Calu3 (cell line): ENCODE data around the gene METTL24. TPM values are rescaled to one million over a fixed set of nuclear protein-coding genes. Genes with fewer than 3 reads are reported as not detected.

Experiments
- BruUV-seq: library from RNA; stranded (reverse); fragments of 400-500 nt; replicated peaks from 2 replicates; lab custom pipeline; 2021; lab: Mats Ljungman, UMichigan
- CTCF ChIA-PET: fragments of 300-600 bp; sonication (Branson Sonifier 250); formaldehyde crosslinking; loops from one replicate; lab custom pipeline; 2022; ENCODE audit warnings: antibody characterized with exemption; lab: Charles Lee
- DNase-seq: peaks from one replicate; pipeline ENCODE4 v3.0.0; 2022
- H3K27ac Mint-ChIP-seq: one replicate; pipeline ENCODE4 v1.8.0; 2022; ENCODE audit warnings: mixed read lengths; ENCODE audit not compliant: unreplicated experiment
- H3K27me3 Mint-ChIP-seq: one replicate; pipeline ENCODE4 v1.8.0; 2022; ENCODE audit warnings: mixed read lengths; ENCODE audit not compliant: unreplicated experiment
- H3K36me3 Mint-ChIP-seq: one replicate; pipeline ENCODE4 v1.8.0; 2022; ENCODE audit warnings: mild to moderate bottlenecking, moderate library complexity, mixed read lengths; ENCODE audit not compliant: insufficient read depth, unreplicated experiment
- H3K4me1 Mint-ChIP-seq: one replicate; pipeline ENCODE4 v1.8.0; 2022; ENCODE audit warnings: mild to moderate bottlenecking, low read depth, mixed read lengths; ENCODE audit not compliant: unreplicated experiment
- H3K4me3 Mint-ChIP-seq: one replicate; pipeline ENCODE4 v1.8.0; 2022; ENCODE audit warnings: mild to moderate bottlenecking, low read depth, moderate library complexity, mixed read lengths; ENCODE audit not compliant: unreplicated experiment
- H3K9me3 Mint-ChIP-seq: one replicate; pipeline ENCODE4 v1.8.0; 2022; ENCODE audit warnings: low read depth, mixed read lengths; ENCODE audit not compliant: unreplicated experiment
- intact Hi-C: fragments of 100-400 bp; cut with micrococcal nuclease; formaldehyde crosslinking; loops from one replicate; pipeline ENCODE4 v1.10.0; 2022; ENCODE audit not compliant: unreplicated experiment
- total RNA-seq: library from RNA; stranded (reverse); gene quantifications from 2 replicates; pipeline ENCODE4 v1.2.3, GENCODE V29; 2022
- TF ChIP-seq, protein P1 (sequence below): fragments of 200-600 bp; IDR thresholded peaks from one replicate; pipeline ENCODE4 v1.8.0; 2022; ENCODE audit warnings: antibody characterized with exemption; ENCODE audit not compliant: unreplicated experiment

Gene METTL24
- total RNA-seq, 1 experiment from 2014 or later = not detected

DNA sequence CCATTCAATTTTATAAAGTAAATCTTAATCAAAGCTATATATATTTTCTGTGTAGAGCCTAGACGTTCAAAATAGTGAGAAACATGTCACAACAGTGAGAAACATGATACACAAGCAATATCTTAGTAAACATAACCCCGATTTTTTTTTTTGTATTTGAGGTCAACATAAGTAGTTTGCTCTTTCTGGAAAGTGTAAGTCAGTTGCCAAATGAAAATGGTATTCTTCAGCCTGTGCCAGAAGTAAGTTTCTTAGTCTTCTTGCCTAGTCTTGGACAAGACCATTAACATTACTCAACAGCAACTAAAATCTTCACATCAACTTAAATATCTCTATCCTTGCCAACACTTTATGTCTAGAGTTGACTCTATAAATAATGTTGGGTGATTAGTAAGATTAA lies 59.7 kb downstream of the METTL24 start:
- intact Hi-C loops = no loop called here
- TF ChIP-seq, protein P1, sequence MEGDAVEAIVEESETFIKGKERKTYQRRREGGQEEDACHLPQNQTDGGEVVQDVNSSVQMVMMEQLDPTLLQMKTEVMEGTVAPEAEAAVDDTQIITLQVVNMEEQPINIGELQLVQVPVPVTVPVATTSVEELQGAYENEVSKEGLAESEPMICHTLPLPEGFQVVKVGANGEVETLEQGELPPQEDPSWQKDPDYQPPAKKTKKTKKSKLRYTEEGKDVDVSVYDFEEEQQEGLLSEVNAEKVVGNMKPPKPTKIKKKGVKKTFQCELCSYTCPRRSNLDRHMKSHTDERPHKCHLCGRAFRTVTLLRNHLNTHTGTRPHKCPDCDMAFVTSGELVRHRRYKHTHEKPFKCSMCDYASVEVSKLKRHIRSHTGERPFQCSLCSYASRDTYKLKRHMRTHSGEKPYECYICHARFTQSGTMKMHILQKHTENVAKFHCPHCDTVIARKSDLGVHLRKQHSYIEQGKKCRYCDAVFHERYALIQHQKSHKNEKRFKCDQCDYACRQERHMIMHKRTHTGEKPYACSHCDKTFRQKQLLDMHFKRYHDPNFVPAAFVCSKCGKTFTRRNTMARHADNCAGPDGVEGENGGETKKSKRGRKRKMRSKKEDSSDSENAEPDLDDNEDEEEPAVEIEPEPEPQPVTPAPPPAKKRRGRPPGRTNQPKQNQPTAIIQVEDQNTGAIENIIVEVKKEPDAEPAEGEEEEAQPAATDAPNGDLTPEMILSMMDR = no peak
- DNase-seq = no peak
- H3K27me3 Mint-ChIP-seq = peaks cover 36% of the 10 kb centered on the region
- no peak overlapping the region for H3K27ac Mint-ChIP-seq
- no peaks in the 10 kb centered on the region for H3K36me3 Mint-ChIP-seq
- H3K9me3 Mint-ChIP-seq = no peaks in the 10 kb centered on the region
- H3K4me1 Mint-ChIP-seq = no peaks in the 10 kb centered on the region
- no TSS peak for BruUV-seq
- no peak overlapping the region for H3K4me3 Mint-ChIP-seq
- CTCF ChIA-PET = no interaction called here

DNA sequence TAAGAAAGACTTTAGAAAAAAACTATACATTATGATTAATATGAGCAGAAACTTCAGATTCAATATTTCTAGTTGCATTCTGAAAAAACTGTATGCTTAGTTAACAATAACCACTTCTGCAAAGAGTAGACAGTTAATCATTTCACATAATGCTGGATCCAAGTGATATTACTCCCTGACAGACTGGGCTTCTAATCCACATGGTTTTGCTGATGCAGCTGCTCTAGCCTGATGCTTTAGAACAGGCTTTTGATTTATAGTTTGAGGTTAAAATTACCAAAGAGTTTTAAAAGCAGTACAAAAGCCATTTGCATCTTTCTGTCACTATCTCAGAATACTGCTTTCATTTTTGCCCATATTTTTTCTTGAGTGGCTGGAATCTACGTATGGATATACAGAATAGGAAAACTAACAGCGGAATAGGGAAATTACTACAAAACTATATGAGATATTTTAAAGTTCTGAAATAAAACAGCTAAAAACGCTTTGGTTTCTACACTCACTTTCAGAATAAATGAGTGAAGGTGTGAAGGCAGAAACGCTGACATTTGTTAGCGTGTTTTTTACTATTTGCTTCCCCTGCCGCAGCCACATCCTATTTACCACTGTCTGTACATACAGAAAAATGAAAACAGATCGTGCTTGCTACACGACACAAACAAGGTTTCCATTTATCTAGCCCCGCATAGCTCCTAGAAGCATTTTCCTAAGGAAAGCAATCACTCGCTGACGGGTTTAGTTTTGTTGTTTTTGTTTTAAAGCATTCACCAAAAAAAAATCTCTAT lies 61.7 kb downstream of the METTL24 start:
- TF ChIP-seq, protein P1 = no peak
- no peaks in the 10 kb centered on the region for H3K36me3 Mint-ChIP-seq
- intact Hi-C loops = no loop called here
- H3K9me3 Mint-ChIP-seq = no peaks in the 10 kb centered on the region
- H3K4me3 Mint-ChIP-seq = no peak overlapping the region
- no peaks in the 10 kb centered on the region for H3K4me1 Mint-ChIP-seq
- no peak for DNase-seq
- peaks cover 28% of the 10 kb centered on the region for H3K27me3 Mint-ChIP-seq
- no peak overlapping the region for H3K27ac Mint-ChIP-seq
- CTCF ChIA-PET = no interaction called here
- BruUV-seq = no TSS peak

DNA sequence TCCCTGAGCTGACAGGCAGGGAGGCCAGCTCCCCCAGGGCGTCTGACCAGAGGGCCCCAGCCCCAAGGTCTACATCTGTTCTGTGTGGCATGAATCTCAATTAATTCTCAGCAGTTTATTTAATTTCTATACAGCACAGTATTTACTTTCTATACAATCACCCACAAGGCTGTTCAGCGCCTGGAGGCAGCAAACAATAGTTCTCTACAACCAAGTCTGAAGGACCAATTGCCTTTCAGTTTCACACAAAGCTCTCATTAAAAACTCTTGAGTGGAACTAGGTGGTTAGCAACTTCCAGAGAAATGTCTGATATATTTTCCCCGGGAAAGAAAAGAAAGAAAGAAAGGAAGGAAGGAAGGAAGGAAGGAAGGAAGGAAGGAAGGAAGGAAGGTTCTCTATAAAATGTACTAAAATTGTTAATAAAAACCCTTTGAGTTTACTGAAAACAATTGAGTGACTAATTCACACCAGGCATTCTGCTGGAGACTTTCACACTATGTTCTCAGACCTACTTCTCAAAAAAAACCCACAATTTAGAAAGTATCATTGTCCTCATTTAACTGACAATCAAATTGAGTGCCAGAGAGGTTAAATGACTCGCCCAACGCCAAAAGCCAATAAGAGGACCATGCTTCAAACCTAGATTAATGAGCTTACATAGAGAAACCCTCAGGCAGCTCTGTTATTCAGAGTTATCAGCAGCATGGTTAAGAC lies 62.5 kb downstream of the METTL24 start:
- no peaks in the 10 kb centered on the region for H3K36me3 Mint-ChIP-seq
- H3K9me3 Mint-ChIP-seq = no peaks in the 10 kb centered on the region
- no peak for DNase-seq
- H3K27me3 Mint-ChIP-seq = peaks cover 28% of the 10 kb centered on the region
- intact Hi-C loops = no loop called here
- no peaks in the 10 kb centered on the region for H3K4me1 Mint-ChIP-seq
- H3K4me3 Mint-ChIP-seq = no peak overlapping the region
- BruUV-seq = no TSS peak
- CTCF ChIA-PET = interaction anchor here (0.7 kb wide), 1 partner anchor 27 kb away, joined by 5 read pairs; no protein-coding TSS in a partner anchor
- H3K27ac Mint-ChIP-seq = no peak overlapping the region
- TF ChIP-seq, protein P1 = no peak

DNA sequence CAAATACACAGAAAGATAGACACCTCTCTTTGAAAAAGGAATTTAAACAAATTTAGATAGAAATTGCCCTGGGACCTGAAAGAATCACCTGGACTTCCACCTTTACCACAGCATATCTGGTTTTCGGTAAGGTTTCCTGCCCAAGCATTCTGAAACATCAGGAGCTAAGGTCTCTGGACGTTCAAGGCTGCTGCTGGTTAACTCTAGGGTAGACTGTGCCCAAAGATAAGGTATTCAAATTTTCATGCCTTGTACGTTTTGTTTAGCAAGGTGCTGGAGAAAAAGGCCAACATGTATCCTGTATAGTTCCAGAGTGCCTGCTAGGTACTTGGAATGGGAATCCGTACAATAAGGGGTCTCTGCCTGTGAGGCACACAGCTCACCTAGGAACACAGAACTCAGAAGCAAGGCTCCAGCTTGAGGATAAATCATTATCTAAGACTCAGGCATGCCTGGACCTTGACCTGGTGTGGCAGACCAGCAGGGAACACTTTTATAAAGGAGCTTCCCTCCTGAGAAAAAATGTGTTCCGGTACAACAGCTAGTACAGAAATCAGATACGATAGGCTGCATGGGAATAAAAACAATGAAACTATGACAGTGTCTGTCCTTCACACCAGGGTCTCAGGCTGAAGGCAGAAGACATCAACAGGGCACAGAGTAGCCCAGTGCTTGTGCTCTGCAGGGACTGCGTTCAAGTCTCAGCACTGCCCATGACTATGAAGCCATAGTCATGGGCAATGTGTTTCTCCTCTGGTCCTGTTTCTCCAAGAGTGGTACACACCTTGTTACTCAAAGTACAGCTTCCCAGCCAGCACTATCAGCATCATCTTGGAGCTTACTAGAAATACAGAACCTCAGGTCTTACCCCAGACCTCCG lies 70.4 kb downstream of the METTL24 start:
- intact Hi-C loops = no loop called here
- CTCF ChIA-PET = interaction anchor here (0.7 kb wide), 1 partner anchor 321 kb away, joined by 3 read pairs; no protein-coding TSS in a partner anchor
- DNase-seq = no peak
- no TSS peak for BruUV-seq
- H3K4me1 Mint-ChIP-seq = peaks cover 11% of the 10 kb centered on the region
- H3K9me3 Mint-ChIP-seq = no peaks in the 10 kb centered on the region
- TF ChIP-seq, protein P1 = no peak
- no peaks in the 10 kb centered on the region for H3K36me3 Mint-ChIP-seq
- peaks cover 35% of the 10 kb centered on the region for H3K27me3 Mint-ChIP-seq
- no peak overlapping the region for H3K4me3 Mint-ChIP-seq
- H3K27ac Mint-ChIP-seq = no peak overlapping the region
